NK-92 (cell line): ENCODE results near the gene MAP6.
"Not testable (repeated sequence)": the region's sequence is repeated elsewhere in the genome, so short reads cannot be mapped to it uniquely, and the experiment has no call there.

Experiments used
- DNase-seq: peaks from one replicate; lab custom pipeline; 2025; ENCODE audit not compliant: unreplicated experiment; lab: John Stamatoyannopoulos, UW

MAP6 gene

DNA sequence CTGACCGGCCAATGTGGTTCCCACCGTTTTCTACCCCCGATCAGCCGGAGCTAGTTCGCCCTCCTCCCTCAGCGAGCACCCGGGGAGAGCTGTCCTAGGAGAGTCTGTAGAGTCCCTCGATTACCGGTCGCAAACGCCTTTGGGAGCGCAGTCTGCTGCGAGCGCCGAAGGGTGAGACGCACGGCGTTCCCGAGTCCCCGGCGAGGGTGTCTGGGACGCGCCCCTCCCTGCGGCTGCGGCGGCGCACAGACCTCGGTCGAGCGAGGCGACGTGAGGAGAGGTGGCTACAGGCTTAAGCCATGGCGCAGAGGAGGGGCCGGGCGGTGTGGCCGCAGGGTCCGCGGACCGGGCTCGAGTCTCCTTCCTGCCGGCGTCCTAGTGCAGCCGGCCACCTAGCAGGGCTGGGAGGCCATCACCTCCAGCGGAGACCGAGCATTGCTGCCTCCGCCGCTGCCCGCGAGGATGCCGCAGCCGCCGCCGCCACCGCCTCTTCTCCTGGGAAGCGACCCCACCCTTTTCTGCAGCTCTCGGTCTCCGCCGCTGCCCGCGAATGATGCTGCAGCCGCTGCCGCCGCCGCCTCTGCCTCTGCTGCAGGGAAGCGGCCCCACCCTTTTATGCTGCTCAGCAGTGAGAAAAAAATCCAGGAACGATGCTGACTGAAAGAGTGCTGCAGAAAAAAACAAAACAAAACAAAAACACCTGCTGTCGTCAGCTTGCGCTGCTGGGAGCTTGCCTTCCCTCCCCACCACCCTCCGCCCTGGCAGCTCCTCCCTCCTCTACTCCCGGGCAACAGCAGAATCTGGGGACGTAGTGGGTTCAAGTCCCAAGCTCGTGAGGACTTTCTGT lies at the start of gene MAP6:
MAP6 (minus strand) TSS at position 588 of the 847 bp plus-strand sequence. CDS start 669 bp downstream, outside the sequence.
- no peak for DNase-seq

- DNase-seq, result no peak
Measured at GRCh38 chr11:75717608-75718418, 49.0 kb upstream of the MAP6 start, which contains the start of gene MOGAT2. Gene MOGAT2, plus strand, starts transcription at chr11:75717838. Its CDS starts 51 bp downstream, at chr11:75717889.

DNA sequence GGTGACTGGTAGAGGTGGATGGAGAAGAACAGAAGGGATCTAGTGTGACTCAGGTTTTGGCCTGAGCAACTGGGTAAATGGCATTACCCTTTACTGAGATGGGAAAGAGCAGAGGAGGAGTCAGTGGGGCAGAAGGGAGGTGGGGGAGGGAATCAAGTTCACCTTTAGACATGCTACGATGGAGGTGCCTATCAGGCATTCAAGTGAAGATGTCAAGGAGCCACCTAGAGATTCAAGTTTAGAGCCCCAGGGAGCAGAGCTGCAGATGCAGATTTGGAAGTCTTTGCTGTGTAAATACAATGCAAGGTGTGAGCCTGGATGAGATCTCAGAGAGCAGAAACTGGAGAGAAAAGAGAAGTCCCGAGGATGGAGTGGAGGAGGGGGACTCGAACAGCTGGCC lies 47.8 kb upstream of the MAP6 start:
- DNase-seq, result no peak

DNA sequence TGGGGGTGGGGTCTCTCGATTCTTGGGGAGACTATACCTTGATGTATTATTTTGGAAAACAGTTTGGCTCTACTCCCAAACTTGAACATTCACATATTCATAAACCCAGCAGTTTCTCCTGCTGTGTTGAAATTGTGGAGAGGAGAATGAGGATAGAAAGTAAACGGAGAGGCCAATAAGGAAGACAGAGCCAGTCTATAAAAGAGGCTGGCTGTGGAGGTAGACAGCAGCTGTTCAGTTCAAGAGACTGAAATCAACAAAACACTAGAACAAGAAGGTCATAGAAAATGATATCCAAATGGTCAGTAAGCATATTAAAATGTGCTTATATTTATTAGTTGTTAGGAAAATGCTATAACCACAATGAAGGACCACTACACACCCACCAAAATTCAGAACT lies 46.9 kb upstream of the MAP6 start:
- DNase-seq, result no peak

GRCh38 chr11:75714211-75714610 lies 45.4 kb upstream of the MAP6 start:
- no peak for DNase-seq

GRCh38 chr11:75706260-75706729 lies 37.5 kb upstream of the MAP6 start:
- DNase-seq, result no peak

- DNase-seq, result no peak
Measured at GRCh38 chr11:75705541-75705940, 36.7 kb upstream of the MAP6 start.

GRCh38 chr11:75703695-75704237 lies 34.9 kb upstream of the MAP6 start:
- DNase-seq, result no peak

GRCh38 chr11:75700940-75701339 lies 32.1 kb upstream of the MAP6 start:
- no peak for DNase-seq

DNA sequence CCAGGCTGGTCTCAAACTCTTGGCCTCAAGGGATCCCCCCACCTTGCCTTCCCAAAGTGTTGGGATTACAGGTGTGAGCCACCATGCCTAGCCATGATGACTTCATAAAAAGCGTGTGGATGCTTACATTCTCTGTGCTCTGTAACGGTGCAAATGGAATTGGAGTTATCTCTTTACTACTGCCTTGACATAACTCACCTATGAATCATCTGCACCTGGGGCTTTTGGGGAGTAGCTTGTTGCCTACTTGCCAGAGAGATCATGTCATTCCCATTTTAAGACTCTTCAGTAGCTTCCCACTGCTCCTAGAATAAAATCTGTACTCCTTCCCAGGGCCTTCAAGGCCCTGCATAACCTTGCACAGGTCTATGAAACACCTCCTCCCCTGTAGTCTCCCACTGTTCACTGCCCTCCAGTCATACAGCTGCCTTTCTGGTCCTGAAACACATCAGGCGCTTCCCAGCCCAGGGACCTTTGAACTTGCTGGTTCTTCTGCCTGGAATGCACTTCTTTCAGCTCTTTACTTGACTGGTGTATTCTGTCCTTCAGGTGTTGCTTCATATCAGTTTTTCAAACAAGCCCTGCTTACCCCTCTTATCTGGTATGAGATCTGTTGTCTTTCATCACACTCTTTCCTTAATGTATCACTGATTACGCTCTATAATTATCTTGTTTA lies 29.2 kb upstream of the MAP6 start:
- no peak for DNase-seq

GRCh38 chr11:75691804-75692203 lies 23.0 kb upstream of the MAP6 start:
- no peak for DNase-seq

DNA sequence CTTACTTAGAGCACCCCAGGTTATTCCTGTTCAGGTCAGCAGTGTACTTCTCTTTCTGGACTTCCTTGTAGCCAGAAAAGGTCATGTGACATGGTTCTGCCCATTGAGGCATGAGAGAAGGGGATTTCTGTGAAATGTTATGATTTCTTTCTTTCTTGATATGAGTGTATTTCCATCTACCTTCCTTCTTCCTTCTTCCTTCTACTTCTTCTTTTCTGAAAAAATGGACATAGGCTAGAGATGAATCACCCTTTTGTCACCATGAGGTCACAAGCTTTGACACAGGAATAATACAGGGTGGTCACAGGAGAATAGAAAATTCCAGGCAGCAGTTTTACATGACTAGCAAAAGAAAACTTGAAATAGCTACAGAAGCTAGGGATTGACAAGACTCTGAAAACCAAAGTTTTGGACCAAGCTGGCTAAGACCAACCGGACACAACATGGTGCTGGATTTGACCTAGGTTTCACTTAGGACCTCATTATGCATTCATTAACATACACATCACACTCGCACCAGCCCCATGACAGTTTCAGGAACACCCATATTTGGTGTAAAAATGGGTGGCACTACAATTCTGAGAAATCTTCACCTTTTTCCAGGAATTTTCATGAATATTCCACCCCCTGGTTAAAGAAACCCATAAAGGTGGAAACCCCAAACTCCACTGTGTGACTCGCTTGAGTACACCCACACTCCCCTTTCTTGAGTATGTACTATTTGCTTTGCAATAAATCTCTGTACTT lies 21.2 kb upstream of the MAP6 start:
- no peak for DNase-seq

GRCh38 chr11:75683856-75684255 lies 15.0 kb upstream of the MAP6 start:
- not testable (repeated sequence) for DNase-seq

- DNase-seq, result no peak
Measured at GRCh38 chr11:75679566-75679965, 10.7 kb upstream of the MAP6 start.

GRCh38 chr11:75678620-75679259 lies 9.9 kb upstream of the MAP6 start:
- no peak for DNase-seq

DNA sequence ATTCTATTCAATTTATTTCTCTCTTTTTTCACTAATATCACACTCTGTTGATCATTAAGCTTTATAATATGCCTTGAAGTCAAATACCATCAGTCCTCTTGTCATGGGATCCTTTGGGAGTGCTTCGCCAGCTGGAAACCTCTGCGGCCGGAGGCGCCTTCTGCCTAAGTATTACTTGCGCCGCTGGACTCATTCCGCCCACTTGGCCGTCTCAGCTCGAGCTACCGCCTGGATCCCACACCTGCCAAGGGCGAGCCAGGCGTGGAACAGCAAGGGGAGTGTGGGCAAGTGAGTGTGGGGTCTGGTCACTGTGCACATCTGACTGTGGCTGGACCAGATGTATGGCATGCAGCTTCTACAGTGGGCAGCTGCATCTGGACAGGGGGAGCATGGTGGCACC lies 9.1 kb upstream of the MAP6 start:
- DNase-seq, result no peak

DNA sequence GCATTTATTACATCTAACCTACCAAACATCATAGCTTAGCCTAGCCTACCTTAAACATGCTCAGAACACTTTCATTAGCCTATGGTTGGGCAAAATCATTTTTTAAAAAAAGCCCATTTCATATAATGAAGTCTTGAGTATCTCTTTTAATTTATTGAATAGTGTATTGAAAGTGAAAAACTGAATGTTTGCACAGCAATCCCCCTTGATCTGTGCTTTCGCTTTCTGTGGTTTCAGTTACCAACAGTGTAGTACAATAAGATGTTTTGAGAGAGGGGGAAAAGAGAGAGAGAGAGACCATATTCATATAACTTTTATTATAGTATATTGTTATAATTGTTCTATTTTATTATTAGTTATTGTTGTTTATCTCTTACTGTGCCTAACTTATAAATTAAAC lies 8.4 kb upstream of the MAP6 start:
- no peak for DNase-seq

- DNase-seq, result no peak
Measured at GRCh38 chr11:75673977-75674582, 5.2 kb upstream of the MAP6 start.

DNA sequence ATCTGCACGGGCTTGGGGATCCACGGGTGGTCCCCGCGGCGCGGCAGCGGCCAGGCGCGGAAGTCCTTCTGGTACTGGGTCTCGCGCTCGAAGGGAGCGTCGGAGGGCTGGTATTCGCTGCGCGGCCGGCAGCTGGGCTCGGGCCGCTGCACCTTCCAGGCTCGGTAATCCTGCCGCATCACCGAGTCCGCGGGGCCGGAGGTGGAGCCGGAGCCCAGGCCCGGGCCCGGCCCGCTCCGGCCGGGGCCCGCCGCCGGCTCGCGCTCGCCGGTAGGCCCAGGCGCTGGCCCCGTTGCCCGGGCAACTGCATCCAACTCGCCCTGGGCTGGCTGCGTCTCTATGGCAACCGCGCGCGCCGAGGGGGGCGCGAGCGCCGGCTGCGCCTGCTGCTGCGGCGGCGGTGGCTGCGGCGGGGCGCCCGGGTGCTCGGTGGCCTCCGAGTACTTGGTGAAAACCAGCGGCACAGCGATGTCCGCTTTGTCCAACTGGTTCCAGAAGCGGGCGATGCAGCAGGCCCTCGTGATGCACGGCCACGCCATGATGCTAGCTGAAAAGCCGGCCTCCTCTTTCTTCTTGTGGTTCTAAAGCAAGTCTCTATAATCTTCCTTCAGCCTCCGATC lies 897 bp downstream of the MAP6 start:
- DNase-seq, result no peak
